ENCODE results near the gene CATSPERZ.
A peak's percentile ranks its signal among the peaks of the same experiment; 100 is the strongest.

The CATSPERZ gene

GRCh38 chr11:64264371-64264852 is 35.7 kb upstream of the CATSPERZ start:
- FAIRE-seq = no peak

DNA sequence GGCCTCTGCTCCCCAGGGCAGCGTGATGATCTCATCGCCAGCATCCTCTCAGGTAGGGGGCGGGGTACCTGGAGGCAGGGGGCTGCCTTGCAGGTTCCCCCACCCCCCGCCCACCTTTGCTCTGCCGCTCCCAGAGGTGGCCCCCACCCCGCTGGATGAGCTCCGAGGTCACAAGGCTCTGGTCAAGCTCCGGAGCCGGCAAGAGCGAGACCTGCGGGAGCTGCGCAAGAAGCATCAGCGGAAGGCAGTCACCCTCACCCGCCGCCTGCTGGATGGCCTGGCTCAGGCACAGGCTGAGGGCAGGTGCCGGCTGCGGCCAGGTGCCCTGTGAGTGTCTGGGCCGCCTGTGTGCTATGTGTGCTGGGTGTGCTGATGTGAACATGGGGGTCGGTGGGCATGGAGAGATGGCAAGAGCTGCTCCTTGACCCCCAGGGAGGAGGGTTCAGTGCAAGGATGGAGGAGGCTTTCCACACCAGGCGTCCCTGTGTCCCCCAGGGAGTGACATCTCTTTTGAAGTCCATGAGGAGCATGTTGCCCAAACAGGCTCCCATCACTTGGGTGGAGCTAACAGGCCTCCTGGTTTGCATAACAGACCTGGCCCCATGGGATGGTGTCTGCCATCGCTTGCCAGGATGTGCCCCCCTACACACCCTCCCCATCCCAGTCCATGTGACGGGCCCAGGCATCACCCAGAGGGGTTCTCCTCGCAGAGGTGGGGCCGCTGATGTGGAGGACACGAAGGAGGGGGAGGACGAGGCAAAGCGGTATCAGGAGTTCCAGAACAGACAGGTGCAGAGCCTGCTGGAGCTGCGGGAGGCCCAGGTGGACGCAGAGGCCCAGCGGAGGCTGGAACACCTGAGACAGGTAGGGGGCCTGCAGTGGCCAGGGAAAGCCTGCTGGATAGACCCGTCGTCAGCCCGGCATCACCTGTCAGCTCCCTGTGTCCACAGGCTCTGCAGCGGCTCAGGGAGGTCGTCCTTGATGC is 34.7 kb upstream of the CATSPERZ start:
- FAIRE-seq = no peak

DNA sequence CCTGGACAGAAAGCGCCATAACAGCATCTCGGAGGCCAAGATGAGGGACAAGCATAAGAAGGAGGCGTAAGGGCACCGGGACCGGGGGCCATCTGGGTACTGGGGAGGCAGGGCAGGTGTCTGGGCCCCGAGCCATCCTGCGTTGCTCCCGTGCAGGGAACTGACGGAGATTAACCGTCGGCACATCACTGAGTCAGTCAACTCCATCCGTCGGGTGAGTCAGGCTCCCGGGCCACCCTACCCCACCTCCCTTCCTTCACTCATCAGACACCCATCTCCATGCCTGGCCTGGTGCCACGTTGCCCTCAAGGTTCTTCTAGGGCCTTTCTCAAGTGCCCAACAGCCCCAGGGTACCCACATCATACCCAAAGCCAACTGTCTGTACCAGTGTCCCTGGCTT is 33.8 kb upstream of the CATSPERZ start:
- FAIRE-seq = no peak

- FAIRE-seq = no peak
Measured at GRCh38 chr11:64267207-64267945, 32.8 kb upstream of the CATSPERZ start.

DNA sequence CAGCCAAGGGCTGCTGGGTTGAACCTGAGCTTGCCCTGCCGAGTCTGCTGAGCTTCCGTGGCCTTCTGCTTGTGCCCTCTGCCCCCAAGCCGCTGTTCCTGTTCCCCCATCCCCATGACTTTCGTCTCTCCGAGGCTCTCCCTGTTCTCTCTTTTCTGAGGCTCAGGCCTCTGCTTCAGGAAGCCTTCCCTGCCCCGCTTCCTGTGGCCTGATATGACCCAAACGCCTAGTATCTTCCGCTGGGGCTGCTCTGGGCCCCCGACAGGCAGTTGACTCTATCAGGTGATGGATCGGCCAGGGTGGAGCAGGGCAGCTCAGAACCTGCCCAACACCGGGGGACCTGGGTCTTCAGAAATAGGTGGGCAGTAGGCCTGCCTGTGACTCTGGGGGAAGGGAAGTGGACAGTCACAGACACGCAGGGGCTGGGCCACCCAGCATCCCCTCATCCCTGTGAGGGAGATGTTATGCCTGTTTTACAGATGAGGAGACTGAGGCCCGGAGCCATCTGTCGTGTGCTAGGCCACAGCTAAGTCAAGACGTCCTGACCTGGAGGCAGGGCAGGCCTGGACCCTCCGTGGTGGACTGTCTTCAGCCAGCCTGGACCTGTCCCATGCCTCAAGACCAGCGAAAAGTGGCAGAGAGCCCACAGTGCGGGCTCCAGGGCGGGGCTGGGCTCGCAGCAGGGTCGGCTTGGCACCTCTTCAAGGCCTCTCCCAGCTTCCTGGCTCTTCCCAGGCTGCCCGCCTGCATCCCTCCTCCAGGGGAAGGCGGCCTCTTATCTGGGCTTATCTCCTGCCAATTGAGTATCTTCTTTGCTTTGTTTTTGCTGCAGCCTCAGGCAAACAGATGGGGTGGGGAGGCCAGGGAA is 31.9 kb upstream of the CATSPERZ start:
- no peak for FAIRE-seq

DNA sequence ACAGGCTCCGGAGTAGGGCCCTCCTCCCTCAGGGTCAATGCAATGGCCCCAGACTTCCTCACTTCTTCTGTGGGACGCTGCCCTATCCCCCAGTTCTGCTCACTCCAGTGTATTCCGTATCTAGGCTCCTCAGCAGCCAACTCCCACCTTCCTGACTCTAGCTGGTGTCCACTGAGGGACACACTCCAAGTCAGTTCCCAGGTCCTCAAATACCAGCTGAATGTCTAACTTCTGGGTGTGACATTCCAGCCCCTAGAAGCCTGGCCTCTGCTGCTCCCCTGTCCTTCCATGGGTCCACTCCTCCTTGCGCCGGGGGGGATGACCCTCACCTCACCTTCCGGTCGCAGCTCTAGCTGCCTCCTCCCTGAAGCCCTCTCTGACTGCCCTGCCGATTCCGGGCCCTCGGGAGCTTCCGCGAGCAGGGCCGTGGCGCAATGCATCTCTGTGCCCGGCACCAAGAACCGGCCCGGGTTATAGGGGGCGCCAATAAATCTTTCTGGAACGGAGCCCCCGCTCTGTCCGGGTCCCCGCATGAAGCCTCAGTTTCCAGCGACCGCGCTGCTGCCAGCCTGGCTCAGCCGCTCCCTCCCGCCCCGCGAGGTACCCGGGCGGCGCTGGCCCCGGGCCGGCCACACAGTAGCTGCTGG is 31.1 kb upstream of the CATSPERZ start:
- FAIRE-seq = no peak

DNA sequence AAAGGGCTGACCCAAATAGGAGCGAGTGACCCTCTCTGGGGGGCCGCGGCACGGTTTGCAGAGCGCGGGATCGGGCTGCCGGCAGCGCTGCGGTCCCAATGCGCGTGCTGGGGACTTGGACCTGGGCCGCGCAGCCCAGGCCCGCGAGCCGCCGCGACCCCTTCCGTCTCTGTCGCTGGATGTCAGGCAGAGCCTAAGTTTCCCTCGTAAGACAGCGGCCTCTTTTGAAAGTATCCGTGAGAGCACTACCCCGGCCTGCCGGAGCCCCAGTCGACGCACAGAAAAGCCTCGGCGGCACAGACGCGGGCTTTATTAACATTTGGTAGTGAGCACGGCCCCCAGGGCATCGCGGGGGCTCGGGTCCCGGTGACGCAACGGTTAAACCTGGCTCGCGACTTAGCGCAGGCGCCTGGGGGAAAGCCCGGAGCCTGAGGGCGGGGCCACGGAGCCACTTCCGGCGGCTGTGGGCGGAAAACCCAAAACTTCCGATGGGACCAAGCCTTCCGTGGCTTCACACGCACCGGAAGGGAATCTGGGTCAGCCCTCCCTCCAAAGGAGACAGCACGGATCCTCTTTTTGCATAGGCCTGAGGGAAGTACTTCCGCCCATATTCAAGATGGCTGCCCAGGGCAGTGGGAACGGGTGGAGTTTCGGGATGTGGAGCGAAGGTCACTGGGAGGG is 30.5 kb upstream of the CATSPERZ start:
- FAIRE-seq = no peak

DNA sequence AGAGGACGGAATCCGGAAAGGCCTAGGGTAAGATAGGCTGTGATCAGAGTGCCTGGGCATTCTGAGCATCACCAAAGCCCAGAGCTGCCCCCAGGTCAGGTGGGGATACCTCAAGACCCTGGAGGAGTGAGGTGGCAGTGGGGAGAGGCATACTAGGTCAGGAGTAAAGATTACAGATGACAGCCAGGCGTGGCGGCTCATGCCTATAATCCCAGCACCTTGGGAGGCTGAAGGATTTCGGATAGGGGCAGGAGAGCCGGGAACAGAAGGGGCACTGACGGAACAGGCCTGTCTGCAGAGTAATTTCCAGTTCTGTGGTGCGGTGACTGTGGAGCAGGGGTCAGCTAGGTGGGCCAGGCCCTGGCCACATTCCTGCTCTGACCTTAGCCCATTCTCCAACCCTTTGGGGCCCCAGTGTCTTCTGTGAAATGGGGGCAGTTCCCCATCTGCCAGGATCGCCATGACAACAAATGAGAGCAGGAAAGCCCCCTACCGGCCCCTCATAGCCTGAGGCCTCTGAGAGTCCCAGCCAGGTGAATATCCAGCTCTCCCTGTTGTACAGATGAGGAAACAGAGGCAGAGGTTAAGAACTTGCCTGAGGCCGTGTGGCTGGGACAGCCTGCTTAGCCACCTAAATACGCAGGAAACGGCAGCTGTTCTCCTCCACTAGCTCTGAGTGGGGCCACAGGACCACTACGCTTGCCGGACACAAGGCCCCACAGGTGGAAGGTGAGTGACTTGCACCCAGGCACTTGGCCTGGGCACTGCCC is 24.9 kb upstream of the CATSPERZ start:
- FAIRE-seq = no peak

DNA sequence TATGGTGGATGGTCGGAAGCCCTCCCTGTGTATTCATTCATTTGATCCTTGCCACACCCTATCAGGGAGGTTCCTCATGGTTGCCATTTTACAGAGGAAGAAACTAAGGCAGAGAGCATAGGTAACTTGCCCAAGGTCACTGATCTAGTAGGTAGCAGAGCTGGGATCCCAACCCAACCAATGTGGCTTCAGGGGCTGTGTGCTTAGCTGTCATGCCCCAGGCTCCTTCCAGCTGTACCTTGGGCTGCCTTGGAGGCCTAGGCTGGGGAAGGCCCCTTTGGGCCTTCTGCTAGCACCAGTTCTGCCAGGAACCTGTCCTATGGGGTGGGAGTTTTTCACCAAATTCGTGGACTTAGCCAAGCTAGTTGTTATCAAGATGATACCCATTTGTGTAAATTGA is 24.3 kb upstream of the CATSPERZ start:
- FAIRE-seq = no peak

GRCh38 chr11:64276653-64277431 is 23.3 kb upstream of the CATSPERZ start:
- FAIRE-seq = no peak

GRCh38 chr11:64278576-64279190 is 21.5 kb upstream of the CATSPERZ start:
- FAIRE-seq = no peak

GRCh38 chr11:64281957-64282770 is 18.0 kb upstream of the CATSPERZ start:
- no peak for FAIRE-seq

- no peak for FAIRE-seq
Measured at GRCh38 chr11:64283092-64283491, 17.1 kb upstream of the CATSPERZ start.

- peak; percentile 90 for FAIRE-seq
Measured at GRCh38 chr11:64284048-64284961, 15.9 kb upstream of the CATSPERZ start, which contains the start of gene BAD. TSS of gene BAD (minus strand) at chr11:64284665. CDS start at chr11:64284368, 297 bp downstream.

DNA sequence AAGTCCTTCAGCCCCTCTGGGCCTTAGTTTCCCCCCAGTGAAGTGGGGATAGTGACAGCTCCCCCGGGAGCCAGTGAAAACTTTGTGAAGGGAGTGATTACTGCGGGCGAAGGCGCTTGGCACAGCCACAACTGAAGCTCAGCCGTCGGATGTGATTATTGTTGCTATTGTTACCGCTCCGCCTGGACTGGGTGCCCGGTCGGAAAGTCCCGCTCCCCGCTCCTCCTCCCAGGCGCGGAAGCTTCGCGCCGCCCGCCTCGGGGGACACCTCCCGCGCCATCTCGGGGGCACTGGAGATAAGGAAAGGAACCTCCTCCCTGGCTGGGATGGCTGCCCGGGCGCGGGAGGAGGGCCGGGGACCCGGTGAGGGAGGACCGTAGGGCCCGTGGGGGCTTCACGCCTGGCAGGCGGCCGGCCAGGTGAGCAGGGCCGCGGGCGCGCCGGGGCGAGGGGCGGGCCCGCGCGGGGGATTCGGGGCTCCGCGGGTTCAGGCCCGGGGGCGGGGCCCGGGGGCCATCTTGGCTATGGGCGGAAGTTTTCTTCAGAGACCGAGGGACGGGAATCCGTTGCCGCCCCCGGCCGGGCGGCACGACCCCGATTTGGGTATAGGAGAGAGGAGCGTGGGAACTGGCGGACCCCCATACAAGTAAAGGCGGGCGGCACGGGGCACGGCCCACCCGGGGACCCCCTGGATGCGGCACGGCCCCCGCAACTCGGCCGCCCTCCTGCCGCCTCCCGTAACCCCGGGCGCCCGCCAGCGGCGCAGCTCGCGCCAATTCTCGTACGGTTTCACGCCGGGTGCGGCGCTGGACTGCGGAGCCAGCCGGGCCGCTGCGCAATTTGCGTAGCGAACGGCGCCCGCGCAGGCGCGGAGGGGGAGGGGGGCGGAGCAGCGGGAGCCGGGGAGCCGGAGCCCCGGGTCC is 14.9 kb upstream of the CATSPERZ start, which contains the start of gene GPR137:
GPR137 (plus strand) TSS at position 887 of the 923 bp plus-strand sequence. CDS start 677 bp downstream, outside the sequence.
- no peak for FAIRE-seq

All from islet of Langerhans (tissue), 1 donor.